GM21526 (cell line): ENCODE data around the gene KDELR3.

Experiments
- ATAC-seq: cut with Tn5 transposase; IDR thresholded peaks from one replicate; pipeline ENCODE4 v1.9.1; 2021; ENCODE audit warnings: moderate library complexity; ENCODE audit not compliant: unreplicated experiment, low FRiP score

KDELR3 gene

GRCh38 chr22:38467904-38468442 is at the start of gene KDELR3:
TSS of gene KDELR3 (plus strand) at chr22:38468096. CDS start at chr22:38468234, 138 bp downstream.
- no peak for ATAC-seq

- ATAC-seq = no peak
Observed at GRCh38 chr22:38418589-38418988, 49.3 kb upstream of the KDELR3 start.

GRCh38 chr22:38419121-38419857 is 48.6 kb upstream of the KDELR3 start:
- ATAC-seq = no peak

GRCh38 chr22:38419858-38420160 is 48.1 kb upstream of the KDELR3 start:
- ATAC-seq = no peak

- no peak for ATAC-seq
Observed at GRCh38 chr22:38420734-38421133, 47.2 kb upstream of the KDELR3 start.

GRCh38 chr22:38422611-38423511 is 45.0 kb upstream of the KDELR3 start:
- ATAC-seq = no peak

- no peak for ATAC-seq
Observed at GRCh38 chr22:38423512-38424503, 44.1 kb upstream of the KDELR3 start.

GRCh38 chr22:38424525-38425080 is 43.3 kb upstream of the KDELR3 start:
- no peak for ATAC-seq

- ATAC-seq = no peak
Observed at GRCh38 chr22:38426628-38427027, 41.3 kb upstream of the KDELR3 start.

- no peak for ATAC-seq
Observed at GRCh38 chr22:38427465-38427864, 40.4 kb upstream of the KDELR3 start.

GRCh38 chr22:38427940-38428339 is 40.0 kb upstream of the KDELR3 start:
- ATAC-seq = no peak

GRCh38 chr22:38428714-38429113 is 39.2 kb upstream of the KDELR3 start:
- ATAC-seq = no peak

GRCh38 chr22:38429499-38430068 is 38.3 kb upstream of the KDELR3 start:
- ATAC-seq = no peak

GRCh38 chr22:38431266-38432010 is 36.5 kb upstream of the KDELR3 start:
- no peak for ATAC-seq

GRCh38 chr22:38432264-38432663 is 35.6 kb upstream of the KDELR3 start:
- ATAC-seq = no peak

- ATAC-seq = no peak
Observed at GRCh38 chr22:38433871-38434270, 34.0 kb upstream of the KDELR3 start.

GRCh38 chr22:38435010-38435409 is 32.9 kb upstream of the KDELR3 start:
- ATAC-seq = no peak

GRCh38 chr22:38435965-38436364 is 31.9 kb upstream of the KDELR3 start:
- no peak for ATAC-seq
